Loucy (cell line): ENCODE results near the gene MEIS1.

Source experiments
- CTCF ChIP-seq: fragments of 200-600 bp; sonication (generic); conservative IDR thresholded peaks from 2 replicates; pipeline ENCODE4 v1.5.1; 2014; ENCODE audit warnings: mild to moderate bottlenecking, antibody characterized with exemption, low read length
- EZH2phosphoT487 ChIP-seq: fragments of 200-600 bp; IDR thresholded peaks from 2 replicates; pipeline ENCODE4 v1.6.1; 2018; ENCODE audit warnings: antibody characterized with exemption, mild to moderate bottlenecking, moderate library complexity, borderline replicate concordance

- no peak for TF ChIP-seq CTCF
- no peak for TF ChIP-seq EZH2phosphoT487
These were observed 62.7 kb downstream of the MEIS1 start for GRCh38 chr2:66497431-66498288.
